Nephron (organoid): Measurements from ENCODE around the gene TNS1.

Experiments
- H3K27ac Mint-ChIP-seq, 3 experiments: 2 replicates each; pipeline ENCODE4 v1.8.0; 2020; ENCODE audit warnings: mixed read lengths in 3 of 3, mild to moderate bottlenecking in 2 of 3, moderate library complexity in 1 of 3
- H3K27me3 Mint-ChIP-seq: 2 replicates; pipeline ENCODE4 v1.8.0; 2021; ENCODE audit warnings: low read depth, mild to moderate bottlenecking, moderate library complexity, mixed read lengths
- H3K36me3 Mint-ChIP-seq: 2 replicates; pipeline ENCODE4 v1.8.0; 2020; ENCODE audit warnings: low read depth, mixed read lengths
- H3K4me1 Mint-ChIP-seq: 2 replicates; pipeline ENCODE4 v1.8.0; 2020; ENCODE audit warnings: mixed read lengths
- H3K4me3 Mint-ChIP-seq, 3 experiments: 2 replicates each; pipeline ENCODE4 v1.8.0; 2020; ENCODE audit warnings: mild to moderate bottlenecking in 3 of 3, mixed read lengths in 3 of 3, moderate library complexity in 2 of 3
- H3K9me3 Mint-ChIP-seq: 2 replicates; pipeline ENCODE4 v1.8.0; 2020; ENCODE audit warnings: mixed read lengths
- CTCF ChIP-seq, 3 experiments: fragments of 200-600 bp; sonication (generic); IDR thresholded peaks; one replicate each; pipeline ENCODE4 v1.5.0; 2021; ENCODE audit warnings: antibody characterized with exemption in 3 of 3; ENCODE audit not compliant: unreplicated experiment in 3 of 3

The TNS1 gene

GRCh38 chr2:217794133-217794986, 208.4 kb downstream of the TNS1 start:
- no peaks in the 10 kb centered on the region for H3K36me3 Mint-ChIP-seq
- H3K4me3 Mint-ChIP-seq = no peak overlapping the region
- H3K9me3 Mint-ChIP-seq = no peaks in the 10 kb centered on the region
- no peak overlapping the region for H3K27ac Mint-ChIP-seq
- H3K27me3 Mint-ChIP-seq = no peaks in the 10 kb centered on the region
- peaks cover 24% of the 10 kb centered on the region for H3K4me1 Mint-ChIP-seq
- TF ChIP-seq CTCF (IDR thresholded peaks at IDR 0.05; ENCODE audit: unreplicated experiment in 3 of 3) = no peak

GRCh38 chr2:217793566-217794132, 209.1 kb downstream of the TNS1 start:
- Mint-ChIP-seq H3K4me3 (no peak overlapping the region), H3K9me3 (no peaks in the 10 kb centered on the region), H3K27me3 (no peaks in the 10 kb centered on the region), H3K27ac (no peak overlapping the region), H3K36me3 (no peaks in the 10 kb centered on the region), H3K4me1 (peaks cover 29% of the 10 kb centered on the region)
- no peak for TF ChIP-seq CTCF (IDR thresholded peaks at IDR 0.05; ENCODE audit: unreplicated experiment in 3 of 3)

- Mint-ChIP-seq H3K27me3 (no peaks in the 10 kb centered on the region), H3K4me3 (no peak overlapping the region), H3K9me3 (no peaks in the 10 kb centered on the region), H3K4me1 (peaks cover 29% of the 10 kb centered on the region), H3K27ac (peak overlapping the region in 2 of 3 experiments; percentile 13 to 49), H3K36me3 (no peaks in the 10 kb centered on the region)
- TF ChIP-seq CTCF (IDR thresholded peaks at IDR 0.05; ENCODE audit: unreplicated experiment in 3 of 3) = no peak
These were observed 209.9 kb downstream of the TNS1 start for GRCh38 chr2:217792626-217793527.

GRCh38 chr2:217791551-217791950, 211.2 kb downstream of the TNS1 start:
- no peaks in the 10 kb centered on the region for H3K9me3 Mint-ChIP-seq
- H3K36me3 Mint-ChIP-seq = no peaks in the 10 kb centered on the region
- H3K4me1 Mint-ChIP-seq = peaks cover 21% of the 10 kb centered on the region
- no peak for TF ChIP-seq CTCF (IDR thresholded peaks at IDR 0.05; ENCODE audit: unreplicated experiment in 3 of 3)
- H3K27me3 Mint-ChIP-seq = no peaks in the 10 kb centered on the region
- H3K27ac Mint-ChIP-seq = peak overlapping the region in 1 of 3 experiments; percentile 11
- H3K4me3 Mint-ChIP-seq = no peak overlapping the region

- no peaks in the 10 kb centered on the region for H3K9me3 Mint-ChIP-seq
- no peaks in the 10 kb centered on the region for H3K36me3 Mint-ChIP-seq
- peaks cover 21% of the 10 kb centered on the region for H3K4me1 Mint-ChIP-seq
- H3K27ac Mint-ChIP-seq = peak overlapping the region in 1 of 3 experiments; percentile 5
- no peak overlapping the region for H3K4me3 Mint-ChIP-seq
- no peak for TF ChIP-seq CTCF (IDR thresholded peaks at IDR 0.05; ENCODE audit: unreplicated experiment in 3 of 3)
- no peaks in the 10 kb centered on the region for H3K27me3 Mint-ChIP-seq
These were observed 212.0 kb downstream of the TNS1 start for GRCh38 chr2:217790681-217791392.
